Tibial nerve (tissue), 4 donors: ENCODE measurements around the gene LEFTY2. TPM values are rescaled to one million over a fixed set of nuclear protein-coding genes. Genes with fewer than 3 reads are reported as not detected.

ENCODE experiments used
- DNase-seq, 2 donors: peaks; one replicate each; pipeline ENCODE4 v3.0.0-alpha.2; 2019; ENCODE audit warnings: low spot score in 2 of 2
- H3K27ac ChIP-seq, 4 donors: fragments of 200-600 bp; sonication (generic) in 3 of 4; one replicate each; pipeline ENCODE4 v1.5.1; 2017 to 2019; ENCODE audit warnings: mild to moderate bottlenecking in 1 of 4
- H3K27me3 ChIP-seq, 2 donors: fragments of 200-600 bp; sonication (generic) in 1 of 2; one replicate each; pipeline versions ENCODE4 v1.5.1 to v1.6.0; 2017 to 2019
- H3K36me3 ChIP-seq, 3 donors: fragments of 200-600 bp; sonication (generic); one replicate each; pipeline ENCODE4 v1.5.1; 2018 to 2019
- H3K4me1 ChIP-seq, 4 donors: fragments of 200-600 bp; sonication (generic) in 3 of 4; one replicate each; pipeline ENCODE4 v1.5.1; 2017 to 2019
- H3K4me3 ChIP-seq, 4 donors: fragments of 200-600 bp; sonication (generic) in 3 of 4; one replicate each; pipeline ENCODE4 v1.5.1; 2017 to 2019; ENCODE audit warnings: mild to moderate bottlenecking in 1 of 4, moderate library complexity in 1 of 4
- H3K9me3 ChIP-seq, 4 donors: fragments of 200-600 bp; sonication (generic) in 3 of 4; one replicate each; pipeline ENCODE4 v1.5.1; 2017 to 2019
- EP300 ChIP-seq, 2 donors: sonication (generic); formaldehyde crosslinking; IDR thresholded peaks; one replicate each; pipeline ENCODE4 v1.6.1; 2017; ENCODE audit warnings: antibody characterized with exemption in 2 of 2, mild to moderate bottlenecking in 1 of 2
- POLR2A ChIP-seq, 2 donors: fragments of 450-650 bp; IDR thresholded peaks; one replicate each; pipeline ENCODE4 v1.6.1; 2017; ENCODE audit warnings: antibody characterized with exemption in 2 of 2, mild to moderate bottlenecking in 2 of 2, moderate library complexity in 2 of 2
- WGBS, 2 donors: methylation state at CpG; one replicate each; pipeline ENCODE4 v1.1.5; 2018; 5-methylcytosine and 5-hydroxymethylcytosine counted together
- total RNA-seq, 4 donors: library from RNA; depleted of rRNA; stranded (reverse); fragments of >200 nt; gene quantifications; one replicate each; pipeline ENCODE4 v1.1.0, GENCODE V29; 2016
- TF ChIP-seq, protein P1 (sequence below), 5 experiments: fragments of 200-600 bp in 3 of 5; fragments of 450-650 bp in 2 of 5; sonication (generic) in 3 of 5; IDR thresholded peaks; one replicate each; pipeline ENCODE4 v1.5.1; 2016 to 2019; ENCODE audit warnings: antibody characterized with exemption in 5 of 5, mild to moderate bottlenecking in 3 of 5, moderate library complexity in 2 of 5

LEFTY2 gene
- total RNA-seq, 4 donors from 2014 or later, result not detected

DNA sequence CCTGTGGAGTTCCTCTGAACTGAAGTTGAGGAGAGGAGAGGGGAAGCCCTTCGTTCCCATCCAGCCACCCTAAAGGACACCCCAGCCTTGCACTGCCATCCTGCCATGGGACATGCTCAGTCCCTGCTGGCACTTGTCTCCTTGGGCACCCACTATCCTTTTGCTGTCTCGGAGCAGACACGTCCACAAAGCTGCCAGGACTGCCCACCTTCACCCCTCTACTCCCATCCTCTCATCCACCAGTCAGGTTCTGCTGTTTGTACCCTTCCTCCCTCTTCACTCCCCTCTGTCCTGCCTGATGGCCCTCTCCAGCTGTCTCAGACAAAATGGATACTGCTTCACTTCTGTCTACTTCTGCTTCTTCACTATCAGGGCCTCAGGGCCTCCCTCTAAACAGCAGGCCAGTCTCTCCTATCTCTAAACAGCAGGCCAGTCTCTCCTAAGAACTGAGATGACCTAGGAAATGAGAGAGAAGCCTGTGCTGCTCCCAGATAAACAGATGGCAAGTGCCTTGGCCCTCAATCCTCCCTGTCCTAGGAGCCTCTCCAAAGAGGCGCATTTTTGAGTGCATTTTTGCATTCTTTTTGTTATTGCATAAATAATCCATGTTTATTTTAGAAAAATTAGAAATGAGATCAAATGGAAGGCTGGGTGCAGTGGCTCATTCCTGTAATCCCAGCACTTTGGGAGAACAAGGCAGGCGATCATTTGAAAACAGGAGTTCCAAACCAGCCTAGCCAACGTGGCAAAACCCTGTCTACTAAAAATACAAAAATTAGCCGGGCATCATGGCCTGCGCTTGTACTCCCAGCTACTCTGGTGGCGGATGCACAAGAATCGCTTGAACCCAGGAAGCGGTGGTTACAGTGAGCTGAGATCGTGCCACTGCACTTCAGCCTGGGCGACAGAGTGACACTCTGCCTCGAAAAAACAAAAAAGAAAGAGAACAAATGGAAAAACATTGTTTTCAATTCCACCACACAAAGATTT lies 12.5 kb downstream of the LEFTY2 start:
- Histone ChIP-seq H3K27me3 (no peaks in the 10 kb centered on the region), H3K4me1 (peaks cover 0 to 8% (median 0%) of the 10 kb centered on the region in 4 donors), H3K4me3 (no peak overlapping the region), H3K27ac (no peak overlapping the region), H3K9me3 (no peaks in the 10 kb centered on the region), H3K36me3 (no peaks in the 10 kb centered on the region)
- 84 to 91% methylated on average over 14 of the region's 14 CpGs for WGBS, 2 donors
- no peak for DNase-seq
- TF ChIP-seq, protein P1, sequence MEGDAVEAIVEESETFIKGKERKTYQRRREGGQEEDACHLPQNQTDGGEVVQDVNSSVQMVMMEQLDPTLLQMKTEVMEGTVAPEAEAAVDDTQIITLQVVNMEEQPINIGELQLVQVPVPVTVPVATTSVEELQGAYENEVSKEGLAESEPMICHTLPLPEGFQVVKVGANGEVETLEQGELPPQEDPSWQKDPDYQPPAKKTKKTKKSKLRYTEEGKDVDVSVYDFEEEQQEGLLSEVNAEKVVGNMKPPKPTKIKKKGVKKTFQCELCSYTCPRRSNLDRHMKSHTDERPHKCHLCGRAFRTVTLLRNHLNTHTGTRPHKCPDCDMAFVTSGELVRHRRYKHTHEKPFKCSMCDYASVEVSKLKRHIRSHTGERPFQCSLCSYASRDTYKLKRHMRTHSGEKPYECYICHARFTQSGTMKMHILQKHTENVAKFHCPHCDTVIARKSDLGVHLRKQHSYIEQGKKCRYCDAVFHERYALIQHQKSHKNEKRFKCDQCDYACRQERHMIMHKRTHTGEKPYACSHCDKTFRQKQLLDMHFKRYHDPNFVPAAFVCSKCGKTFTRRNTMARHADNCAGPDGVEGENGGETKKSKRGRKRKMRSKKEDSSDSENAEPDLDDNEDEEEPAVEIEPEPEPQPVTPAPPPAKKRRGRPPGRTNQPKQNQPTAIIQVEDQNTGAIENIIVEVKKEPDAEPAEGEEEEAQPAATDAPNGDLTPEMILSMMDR (IDR thresholded peaks at IDR 0.05), result no peak
- TF ChIP-seq POLR2A (IDR thresholded peaks at IDR 0.05) (no peak), EP300 (IDR thresholded peaks at IDR 0.05) (no peak)

DNA sequence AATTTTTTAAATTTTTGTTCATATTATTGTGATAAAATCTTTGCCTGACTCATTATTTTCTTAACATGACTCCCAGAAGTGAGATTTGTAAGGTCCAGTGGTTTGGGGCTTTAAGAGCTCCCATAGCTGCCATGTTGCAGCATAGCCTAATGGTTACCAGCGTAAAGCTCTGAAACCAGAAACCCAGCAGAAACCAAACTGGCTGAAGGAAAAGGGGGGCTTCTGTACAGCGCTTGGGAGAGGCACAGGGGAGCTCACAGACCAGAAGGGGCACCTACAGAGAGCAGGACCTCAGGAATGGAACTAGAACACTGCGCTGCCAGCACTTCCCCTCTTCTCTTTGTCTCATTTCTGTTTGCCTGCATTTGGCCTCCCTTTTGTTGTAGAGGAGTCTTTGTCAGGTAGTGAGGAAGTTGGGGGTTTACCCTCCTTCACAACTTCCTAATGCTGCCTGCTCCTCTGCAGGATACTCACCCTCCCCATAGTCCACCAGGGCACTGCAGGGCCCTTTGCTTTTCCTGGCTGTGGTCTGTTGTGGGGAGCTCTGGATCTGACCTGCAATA lies 14.4 kb downstream of the LEFTY2 start:
- Histone ChIP-seq H3K36me3 (peaks cover 0 to 9% (median 0%) of the 10 kb centered on the region in 3 donors), H3K4me3 (no peak overlapping the region), H3K27me3 (no peaks in the 10 kb centered on the region), H3K4me1 (peaks cover 0 to 21% (median 5%) of the 10 kb centered on the region in 4 donors), H3K9me3 (no peaks in the 10 kb centered on the region), H3K27ac (no peak overlapping the region)
- no peak for DNase-seq
- TF ChIP-seq, protein P1 (IDR thresholded peaks at IDR 0.05), result no peak
- TF ChIP-seq EP300 (IDR thresholded peaks at IDR 0.05), result no peak
- no peak for TF ChIP-seq POLR2A (IDR thresholded peaks at IDR 0.05)
- 85 to 92% methylated on average over 3 of the region's 3 CpGs for WGBS, 2 donors

DNA sequence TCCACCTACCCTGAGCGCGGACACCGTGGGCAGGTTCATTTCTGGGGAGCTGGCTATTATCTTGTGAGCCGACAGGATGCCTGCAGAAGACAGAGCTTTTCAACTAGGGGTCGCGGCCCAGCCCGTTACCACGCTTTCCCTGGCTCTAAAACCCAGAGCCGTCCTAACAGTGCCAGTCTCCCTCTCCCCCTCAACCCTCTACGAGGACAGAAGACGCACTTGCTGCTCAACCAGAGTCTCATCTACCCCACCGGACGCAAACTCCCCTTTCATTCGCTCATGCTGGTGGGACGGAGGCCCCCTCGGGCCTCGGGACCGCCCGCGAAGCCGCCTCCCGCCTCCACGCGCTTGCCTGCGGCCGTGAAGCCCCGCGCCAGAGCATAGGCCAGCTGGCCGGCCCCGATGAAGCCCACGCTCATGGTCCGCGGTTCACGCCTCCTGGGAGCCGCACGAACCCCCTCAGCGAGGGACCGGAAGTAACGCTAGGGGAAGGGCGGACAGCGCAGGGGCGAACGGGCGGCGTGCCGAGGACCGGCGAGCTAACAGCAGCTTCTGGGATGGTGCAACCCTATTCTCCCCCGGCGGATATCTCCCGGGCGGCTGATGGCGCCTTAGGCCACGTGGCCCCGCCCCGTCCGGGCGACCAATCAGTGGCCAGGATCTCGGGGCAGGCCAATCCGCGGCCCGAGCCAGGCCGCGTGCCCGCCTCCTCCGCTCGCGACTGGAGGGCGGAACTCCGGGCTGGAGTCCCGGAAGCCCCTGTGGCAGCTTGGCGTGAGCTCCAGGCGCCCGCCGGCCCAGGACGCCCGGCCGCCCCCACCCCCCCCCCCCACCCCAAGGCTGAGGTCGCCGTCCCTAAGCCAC lies 17.1 kb downstream of the LEFTY2 start, which contains the start of gene PYCR2:
PYCR2 (minus strand) TSS at position 559 of the 864 bp plus-strand sequence; CDS start at position 419, 140 bp downstream.
- DNase-seq, result peak; percentile 88 to 91
- Histone ChIP-seq H3K27ac (peak within 1 kb of the TSS; percentile 80 to 91 (median 88)), H3K4me1 (peaks cover 0 to 32% (median 7%) of the 10 kb centered on the region in 4 donors), H3K27me3 (no peaks in the 10 kb centered on the region), H3K4me3 (peak within 1 kb of the TSS; percentile 72 to 96 (median 78)), H3K36me3 (peaks cover 0 to 36% (median 0%) of the 10 kb centered on the region in 3 donors), H3K9me3 (no peaks in the 10 kb centered on the region)
- peak in 1 of 2 donors; percentile 93 for TF ChIP-seq EP300 (IDR thresholded peaks at IDR 0.05)
- peak; percentile 73 to 94 for TF ChIP-seq POLR2A (IDR thresholded peaks at IDR 0.05)
- TF ChIP-seq, protein P1 (IDR thresholded peaks at IDR 0.05), result peak in 1 of 5 experiments; percentile 56
- WGBS, 2 donors, result 0 to 1% methylated on average over 45 to 58 of the region's 80 CpGs

GRCh38 chr1:225923381-225923691 lies 17.7 kb downstream of the LEFTY2 start:
- peaks cover 0 to 42% (median 0%) of the 10 kb centered on the region in 3 donors for H3K36me3 ChIP-seq
- H3K27ac ChIP-seq, result peak overlapping the region in 3 of 4 donors; percentile 87 to 91 (median 88)
- TF ChIP-seq POLR2A (IDR thresholded peaks at IDR 0.05), result no peak
- TF ChIP-seq, protein P1 (IDR thresholded peaks at IDR 0.05), result no peak
- TF ChIP-seq EP300 (IDR thresholded peaks at IDR 0.05), result no peak
- WGBS, 2 donors, result 2% methylated on average over 8 of the region's 8 CpGs
- H3K9me3 ChIP-seq, result no peaks in the 10 kb centered on the region
- no peaks in the 10 kb centered on the region for H3K27me3 ChIP-seq
- DNase-seq, result no peak
- H3K4me3 ChIP-seq, result peak overlapping the region; percentile 72 to 96 (median 78)
- H3K4me1 ChIP-seq, result peaks cover 0 to 32% (median 7%) of the 10 kb centered on the region in 4 donors
